Stimulated activated memory B cell treated with anti-CD40 and anti-IgM and Interleukin-4, amounts not matched to agents 10 μg/mL and 1 μg/mL and 100 μg/mL, for 72 hours (primary cell): ENCODE data around the gene ARHGAP26.

ENCODE experiments used
- ATAC-seq: fragments of 150-1000 bp; cut with Tn5 transposase; 2 replicates; pipeline ENCODE4 v1.10.0; 2021
- H3K27ac Mint-ChIP-seq: one replicate; pipeline ENCODE4 v1.8.0; 2022; ENCODE audit warnings: mild to moderate bottlenecking, mixed read lengths
- H3K27me3 Mint-ChIP-seq: one replicate; pipeline ENCODE4 v1.8.0; 2022; ENCODE audit warnings: mixed read lengths
- H3K36me3 Mint-ChIP-seq: one replicate; pipeline ENCODE4 v1.8.0; 2022; ENCODE audit warnings: mixed read lengths
- H3K4me1 Mint-ChIP-seq: one replicate; pipeline ENCODE4 v1.8.0; 2022; ENCODE audit warnings: mixed read lengths
- H3K4me3 Mint-ChIP-seq: one replicate; pipeline ENCODE4 v1.8.0; 2022; ENCODE audit warnings: mild to moderate bottlenecking, moderate library complexity, mixed read lengths
- H3K9me3 Mint-ChIP-seq: one replicate; pipeline ENCODE4 v1.8.0; 2022; ENCODE audit warnings: mixed read lengths

The ARHGAP26 gene

GRCh38 chr5:142837081-142837725 is 67.0 kb downstream of the ARHGAP26 start:
- no peak for ATAC-seq
- H3K9me3 Mint-ChIP-seq, result no peaks in the 10 kb centered on the region
- H3K4me1 Mint-ChIP-seq, result no peaks in the 10 kb centered on the region
- no peak overlapping the region for H3K27ac Mint-ChIP-seq
- H3K36me3 Mint-ChIP-seq, result no peaks in the 10 kb centered on the region
- H3K4me3 Mint-ChIP-seq, result no peak overlapping the region
- no peaks in the 10 kb centered on the region for H3K27me3 Mint-ChIP-seq

GRCh38 chr5:142838845-142839244 is 68.7 kb downstream of the ARHGAP26 start:
- no peak overlapping the region for H3K27ac Mint-ChIP-seq
- no peaks in the 10 kb centered on the region for H3K4me1 Mint-ChIP-seq

GRCh38 chr5:142839711-142840346 is 69.7 kb downstream of the ARHGAP26 start:
- Mint-ChIP-seq H3K27ac (no peak overlapping the region), H3K4me3 (no peak overlapping the region), H3K36me3 (no peaks in the 10 kb centered on the region), H3K9me3 (no peaks in the 10 kb centered on the region), H3K4me1 (peaks cover 3% of the 10 kb centered on the region), H3K27me3 (no peaks in the 10 kb centered on the region)
- no peak for ATAC-seq

More at GRCh38 chr5:142838845-142839244, 68.7 kb downstream of the ARHGAP26 start:
- Mint-ChIP-seq H3K27me3 (no peaks in the 10 kb centered on the region), H3K4me3 (no peak overlapping the region), H3K36me3 (no peaks in the 10 kb centered on the region), H3K9me3 (no peaks in the 10 kb centered on the region)
- ATAC-seq, result no peak

GRCh38 chr5:142840575-142840974 is 70.4 kb downstream of the ARHGAP26 start:
- no peaks in the 10 kb centered on the region for H3K9me3 Mint-ChIP-seq
- no peak for ATAC-seq
- H3K27ac Mint-ChIP-seq, result no peak overlapping the region
- no peaks in the 10 kb centered on the region for H3K36me3 Mint-ChIP-seq
- H3K4me1 Mint-ChIP-seq, result peaks cover 11% of the 10 kb centered on the region
- H3K27me3 Mint-ChIP-seq, result no peaks in the 10 kb centered on the region
- H3K4me3 Mint-ChIP-seq, result no peak overlapping the region

- no peaks in the 10 kb centered on the region for H3K9me3 Mint-ChIP-seq
- H3K27me3 Mint-ChIP-seq, result no peaks in the 10 kb centered on the region
- no peak for ATAC-seq
- H3K4me3 Mint-ChIP-seq, result no peak overlapping the region
- peaks cover 22% of the 10 kb centered on the region for H3K4me1 Mint-ChIP-seq
- H3K36me3 Mint-ChIP-seq, result no peaks in the 10 kb centered on the region
- no peak overlapping the region for H3K27ac Mint-ChIP-seq
These were observed 71.5 kb downstream of the ARHGAP26 start for GRCh38 chr5:142841511-142842265.

- H3K4me3 Mint-ChIP-seq, result no peak overlapping the region
- H3K27ac Mint-ChIP-seq, result no peak overlapping the region
- no peaks in the 10 kb centered on the region for H3K9me3 Mint-ChIP-seq
- no peaks in the 10 kb centered on the region for H3K27me3 Mint-ChIP-seq
- peaks cover 29% of the 10 kb centered on the region for H3K4me1 Mint-ChIP-seq
- no peak for ATAC-seq
- no peaks in the 10 kb centered on the region for H3K36me3 Mint-ChIP-seq
These were observed 73.1 kb downstream of the ARHGAP26 start for GRCh38 chr5:142842994-142843905.

- Mint-ChIP-seq H3K36me3 (no peaks in the 10 kb centered on the region), H3K4me3 (no peak overlapping the region), H3K9me3 (no peaks in the 10 kb centered on the region), H3K4me1 (peaks cover 32% of the 10 kb centered on the region), H3K27ac (peak overlapping the region; percentile 49), H3K27me3 (no peaks in the 10 kb centered on the region)
- ATAC-seq, result no peak
These were observed 74.7 kb downstream of the ARHGAP26 start for GRCh38 chr5:142844866-142845265.

GRCh38 chr5:142845402-142845921 is 75.3 kb downstream of the ARHGAP26 start:
- Mint-ChIP-seq H3K4me3 (no peak overlapping the region), H3K27me3 (no peaks in the 10 kb centered on the region), H3K36me3 (no peaks in the 10 kb centered on the region), H3K9me3 (no peaks in the 10 kb centered on the region), H3K4me1 (peaks cover 35% of the 10 kb centered on the region), H3K27ac (peak overlapping the region; percentile 49)
- peak; percentile 28 for ATAC-seq

- Mint-ChIP-seq H3K4me1 (peaks cover 35% of the 10 kb centered on the region), H3K9me3 (no peaks in the 10 kb centered on the region), H3K4me3 (no peak overlapping the region), H3K27me3 (no peaks in the 10 kb centered on the region), H3K36me3 (no peaks in the 10 kb centered on the region), H3K27ac (peak overlapping the region; percentile 49)
- no peak for ATAC-seq
These were observed 75.8 kb downstream of the ARHGAP26 start for GRCh38 chr5:142845954-142846398.

- H3K4me3 Mint-ChIP-seq, result no peak overlapping the region
These were observed 76.2 kb downstream of the ARHGAP26 start for GRCh38 chr5:142846406-142846805.

GRCh38 chr5:142847898-142848790 is 78.0 kb downstream of the ARHGAP26 start:
- Mint-ChIP-seq H3K4me3 (no peak overlapping the region), H3K9me3 (no peaks in the 10 kb centered on the region), H3K27me3 (no peaks in the 10 kb centered on the region), H3K36me3 (no peaks in the 10 kb centered on the region), H3K27ac (no peak overlapping the region), H3K4me1 (peaks cover 35% of the 10 kb centered on the region)
- ATAC-seq, result no peak

More at GRCh38 chr5:142846406-142846805, 76.2 kb downstream of the ARHGAP26 start:
- H3K4me1 Mint-ChIP-seq, result peaks cover 35% of the 10 kb centered on the region
- H3K9me3 Mint-ChIP-seq, result no peaks in the 10 kb centered on the region
- no peak overlapping the region for H3K27ac Mint-ChIP-seq
- H3K36me3 Mint-ChIP-seq, result no peaks in the 10 kb centered on the region
- ATAC-seq, result no peak
- H3K27me3 Mint-ChIP-seq, result no peaks in the 10 kb centered on the region

GRCh38 chr5:142849466-142849865 is 79.3 kb downstream of the ARHGAP26 start:
- Mint-ChIP-seq H3K4me3 (no peak overlapping the region), H3K36me3 (no peaks in the 10 kb centered on the region), H3K27me3 (no peaks in the 10 kb centered on the region), H3K4me1 (peaks cover 35% of the 10 kb centered on the region), H3K27ac (no peak overlapping the region), H3K9me3 (no peaks in the 10 kb centered on the region)
- no peak for ATAC-seq

- no peak overlapping the region for H3K4me3 Mint-ChIP-seq
- peaks cover 32% of the 10 kb centered on the region for H3K4me1 Mint-ChIP-seq
- H3K27ac Mint-ChIP-seq, result no peak overlapping the region
- no peaks in the 10 kb centered on the region for H3K36me3 Mint-ChIP-seq
- ATAC-seq, result no peak
- no peaks in the 10 kb centered on the region for H3K27me3 Mint-ChIP-seq
- H3K9me3 Mint-ChIP-seq, result no peaks in the 10 kb centered on the region
These were observed 79.7 kb downstream of the ARHGAP26 start for GRCh38 chr5:142849880-142850279.

- H3K27ac Mint-ChIP-seq, result no peak overlapping the region
- H3K4me3 Mint-ChIP-seq, result no peak overlapping the region
- H3K36me3 Mint-ChIP-seq, result no peaks in the 10 kb centered on the region
- ATAC-seq, result no peak
- H3K9me3 Mint-ChIP-seq, result no peaks in the 10 kb centered on the region
- peaks cover 13% of the 10 kb centered on the region for H3K4me1 Mint-ChIP-seq
- H3K27me3 Mint-ChIP-seq, result no peaks in the 10 kb centered on the region
These were observed 81.6 kb downstream of the ARHGAP26 start for GRCh38 chr5:142851731-142852130.
